ENCODE data around the gene KLRC1.
"Not testable (repeated sequence)": the region's sequence is repeated elsewhere in the genome, so short reads cannot be mapped to it uniquely, and the experiment has no call there.

- not testable (repeated sequence) for TF ChIP-seq ETS1 (conservative IDR thresholded peaks at IDR 0.05; ENCODE audit: control insufficient read depth, low read depth, low read length); ARHGAP35 (IDR thresholded peaks at IDR 0.05; ENCODE audit: partially characterized antibody); JUN (IDR thresholded peaks at IDR 0.05; ENCODE audit: borderline replicate concordance, low read depth, low read length); JUN (CRISPR knock-in tag; IDR thresholded peaks at IDR 0.05; ENCODE audit: borderline replicate concordance)
Observed at GRCh38 chr12:10481901-10482300, 28.7 kb upstream of the KLRC1 start.
